GM19397 (cell line): ENCODE measurements around the gene STRADA.

Experiments
- ATAC-seq: cut with Tn5 transposase; IDR thresholded peaks from one replicate; pipeline ENCODE4 v1.9.1; 2021; ENCODE audit warnings: mild to moderate bottlenecking, moderate library complexity; ENCODE audit not compliant: unreplicated experiment

The STRADA gene, protein sequence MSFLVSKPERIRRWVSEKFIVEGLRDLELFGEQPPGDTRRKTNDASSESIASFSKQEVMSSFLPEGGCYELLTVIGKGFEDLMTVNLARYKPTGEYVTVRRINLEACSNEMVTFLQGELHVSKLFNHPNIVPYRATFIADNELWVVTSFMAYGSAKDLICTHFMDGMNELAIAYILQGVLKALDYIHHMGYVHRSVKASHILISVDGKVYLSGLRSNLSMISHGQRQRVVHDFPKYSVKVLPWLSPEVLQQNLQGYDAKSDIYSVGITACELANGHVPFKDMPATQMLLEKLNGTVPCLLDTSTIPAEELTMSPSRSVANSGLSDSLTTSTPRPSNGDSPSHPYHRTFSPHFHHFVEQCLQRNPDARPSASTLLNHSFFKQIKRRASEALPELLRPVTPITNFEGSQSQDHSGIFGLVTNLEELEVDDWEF

DNA sequence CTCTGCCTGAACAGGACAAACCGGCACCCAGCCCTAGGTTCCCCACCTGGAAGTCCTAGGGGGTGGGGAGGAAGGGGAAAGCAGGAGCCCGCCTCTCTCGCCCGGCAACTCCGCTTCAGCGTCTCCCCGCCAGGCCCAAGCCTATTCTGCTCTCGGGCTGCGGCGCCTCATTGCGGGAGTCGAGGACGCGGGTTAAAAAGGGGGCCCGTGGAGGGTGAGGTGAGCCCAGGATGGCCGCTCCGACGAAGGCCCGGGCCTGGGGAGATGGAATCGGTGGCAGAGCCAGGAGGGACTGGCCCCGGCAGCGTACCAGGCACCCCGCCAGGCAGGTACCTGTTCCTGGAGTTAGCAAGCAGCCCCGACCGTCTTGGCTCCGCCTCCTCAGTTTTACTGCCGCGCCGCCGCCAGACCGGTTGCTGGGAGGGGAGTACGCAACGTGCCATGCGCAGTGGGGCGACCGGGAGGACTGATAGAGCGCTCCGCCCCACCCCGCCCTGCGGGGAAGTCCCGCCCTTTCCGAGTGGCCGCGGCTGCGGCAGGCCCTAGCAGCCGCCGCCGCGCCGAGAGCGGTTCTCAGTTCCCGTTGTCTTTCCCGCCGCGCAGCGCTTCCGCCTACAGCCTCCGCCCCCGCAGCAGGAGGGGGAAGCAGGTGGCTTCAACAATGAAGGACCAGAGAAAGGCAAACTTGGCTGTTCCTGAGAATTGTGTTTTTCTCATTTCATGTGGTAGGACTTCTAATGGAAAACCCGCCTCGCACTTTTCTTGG, at the start of gene STRADA:
STRADA (minus strand) TSS at position 392 of the 766 bp plus-strand sequence. CDS start 13,430 bp downstream, outside the sequence.
- ATAC-seq: peak; percentile 89

DNA sequence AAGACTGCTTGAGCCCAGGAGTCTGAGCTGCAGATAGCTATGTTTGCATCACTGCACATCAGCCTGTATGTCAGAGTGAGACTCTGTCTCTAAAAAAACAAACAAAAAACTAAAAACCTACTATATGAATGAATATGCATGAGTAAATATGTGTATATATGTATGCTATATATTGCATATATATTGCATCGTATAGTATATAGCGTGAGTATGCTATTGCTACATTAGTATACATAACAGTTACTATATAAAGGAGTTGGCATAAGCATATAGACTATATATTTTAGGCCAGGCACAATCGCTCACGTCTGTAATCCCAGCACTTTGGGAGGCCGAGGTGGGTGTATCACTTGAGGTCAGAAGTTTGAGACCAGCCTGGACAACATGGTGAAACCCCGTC, 48.5 kb upstream of the STRADA start:
- ATAC-seq: no peak

DNA sequence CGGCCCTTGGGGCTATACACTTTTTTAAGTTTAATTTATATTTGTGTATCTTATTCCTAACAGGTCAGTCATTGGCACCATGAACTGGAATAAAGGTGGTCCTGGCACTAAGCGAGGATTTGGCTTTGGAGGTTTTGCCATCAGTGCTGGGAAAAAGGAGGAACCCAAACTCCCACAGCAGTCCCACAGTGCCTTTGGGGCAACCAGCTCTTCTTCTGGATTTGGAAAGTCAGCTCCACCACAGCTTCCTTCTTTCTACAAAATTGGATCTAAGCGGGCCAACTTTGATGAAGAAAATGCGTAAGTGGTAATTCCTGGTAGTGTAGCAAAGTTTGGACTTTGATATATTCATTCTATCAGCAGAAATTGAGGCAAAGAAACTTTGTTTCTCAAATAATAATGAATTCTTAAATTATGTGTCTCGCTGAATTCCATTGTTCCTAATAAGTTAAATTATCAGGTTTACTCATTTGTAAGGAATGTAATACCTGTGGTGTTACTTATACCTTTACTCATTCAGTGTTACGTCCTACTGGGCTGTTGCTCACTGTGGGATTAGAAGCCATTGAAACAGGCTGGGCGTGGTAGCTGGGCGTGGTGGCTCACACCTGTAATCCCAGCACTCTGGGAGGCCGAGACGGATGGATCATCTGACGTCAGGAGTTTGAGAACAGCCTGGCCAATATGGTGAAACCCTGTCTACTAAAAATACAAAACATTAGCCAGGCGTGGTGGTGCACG, 45.5 kb upstream of the STRADA start:
- no peak for ATAC-seq

DNA sequence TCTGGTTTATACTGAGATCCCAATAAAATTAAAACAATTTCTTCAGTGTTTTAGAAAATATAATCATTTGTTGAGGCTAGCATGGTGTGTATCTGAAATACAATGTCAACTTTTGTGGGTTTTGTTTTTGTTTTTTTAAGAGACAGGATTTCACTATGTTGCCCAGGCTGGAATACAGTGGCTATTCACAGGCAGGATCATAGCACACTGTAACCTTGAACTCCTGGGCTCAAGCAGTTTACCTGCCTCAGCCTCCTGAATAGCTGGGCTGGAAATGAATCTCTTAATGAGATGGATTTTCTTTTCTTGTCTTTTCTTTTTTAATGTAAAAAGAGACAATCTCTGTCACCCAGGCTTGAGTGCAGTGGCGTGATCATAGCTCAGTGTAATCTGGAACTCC, 44.5 kb upstream of the STRADA start:
- no peak for ATAC-seq

DNA sequence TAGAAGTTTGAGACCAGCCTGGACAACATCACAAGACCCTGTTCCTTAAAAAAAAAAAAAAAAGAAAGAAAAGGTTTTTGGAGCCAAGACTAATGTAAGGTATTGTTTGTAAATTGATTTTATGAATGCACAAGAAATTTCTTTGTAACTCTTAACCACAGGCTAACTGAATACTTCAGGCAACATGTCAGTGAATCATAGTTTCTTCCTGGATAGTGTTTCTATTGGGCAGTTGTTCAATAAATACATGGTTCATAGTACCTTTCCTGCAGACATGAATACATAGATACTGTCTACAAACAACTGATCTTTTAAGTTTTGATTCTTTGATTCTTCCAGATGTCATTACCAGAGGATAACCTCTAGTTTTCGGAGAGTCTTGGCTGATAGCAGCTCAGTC, 44.0 kb upstream of the STRADA start:
- ATAC-seq: no peak

DNA sequence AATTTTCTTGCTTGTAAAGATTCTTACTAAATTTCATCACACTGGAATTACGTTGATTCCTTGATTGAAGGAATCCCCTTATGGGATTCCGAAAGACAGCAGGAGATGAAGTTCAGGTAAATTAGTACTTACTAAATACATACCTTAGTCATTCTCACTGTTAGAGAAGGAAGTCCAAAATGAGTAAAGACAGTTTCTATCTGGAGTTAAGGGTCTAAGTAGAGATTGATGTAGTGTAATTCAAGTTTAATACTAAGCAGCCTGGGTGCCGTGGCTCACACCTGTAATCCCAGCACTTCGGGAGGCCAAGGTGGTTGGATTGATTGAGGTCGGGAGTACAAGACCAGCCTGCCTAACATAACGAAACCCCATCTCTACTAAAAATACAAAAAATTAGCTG, 41.9 kb upstream of the STRADA start:
- ATAC-seq: no peak

DNA sequence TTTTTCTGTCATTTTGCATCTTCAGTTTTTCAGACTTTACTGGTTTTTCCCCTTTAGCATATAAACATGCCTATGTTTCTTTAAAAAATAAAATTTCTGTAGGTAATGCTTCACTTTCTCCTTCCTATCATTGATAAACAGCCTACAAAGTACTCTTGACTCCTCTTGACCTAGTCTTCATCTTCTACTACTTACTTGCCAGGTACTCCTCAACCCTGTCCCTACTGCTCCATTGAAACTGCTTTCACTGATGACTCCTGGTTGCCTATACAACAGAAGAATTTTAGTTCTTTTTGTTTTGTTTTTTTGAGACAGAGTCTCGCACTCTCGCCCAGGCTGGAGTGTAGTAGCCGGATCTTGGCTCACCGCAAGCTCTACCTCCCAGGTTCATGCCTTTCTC, 39.3 kb upstream of the STRADA start:
- ATAC-seq: no peak

DNA sequence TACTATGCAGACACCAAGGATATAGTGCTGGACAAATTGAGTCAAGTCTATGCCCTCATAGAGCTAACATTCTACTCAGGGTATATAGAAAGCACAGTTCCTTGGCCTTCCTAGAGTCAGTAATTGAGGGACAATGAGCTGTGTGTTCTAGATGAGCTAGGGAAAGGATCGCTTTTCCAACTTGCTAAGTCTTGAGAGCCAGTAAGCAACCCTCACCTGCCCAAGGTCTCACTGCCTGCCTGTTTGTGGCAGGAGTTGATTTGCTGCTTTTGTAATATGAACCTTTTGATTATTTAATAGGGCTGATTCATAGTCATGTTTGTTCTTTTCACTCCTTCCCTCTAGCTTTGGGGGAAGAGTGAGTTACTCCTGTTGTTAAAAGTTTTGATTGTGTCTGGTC, 38.9 kb upstream of the STRADA start:
- ATAC-seq: no peak

DNA sequence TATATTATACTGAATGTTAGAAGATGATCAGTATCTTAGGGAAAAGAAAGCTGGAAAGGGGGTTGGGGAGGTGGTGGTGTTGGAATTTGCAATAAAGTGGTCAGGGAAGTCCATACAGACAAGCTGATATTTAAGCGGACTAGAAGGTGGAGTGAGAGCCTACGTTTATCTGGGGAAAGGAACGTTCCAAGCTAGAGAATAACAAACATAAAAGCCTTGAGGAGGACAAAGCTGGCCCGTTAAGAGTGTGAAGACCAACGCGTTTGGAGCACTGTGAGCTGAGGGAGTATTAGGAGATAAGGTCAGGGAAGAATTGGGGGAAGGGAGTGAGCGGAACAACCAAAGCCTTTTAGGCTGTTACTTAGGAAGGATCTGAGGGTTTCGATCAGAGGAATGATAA, 33.8 kb upstream of the STRADA start:
- no peak for ATAC-seq

DNA sequence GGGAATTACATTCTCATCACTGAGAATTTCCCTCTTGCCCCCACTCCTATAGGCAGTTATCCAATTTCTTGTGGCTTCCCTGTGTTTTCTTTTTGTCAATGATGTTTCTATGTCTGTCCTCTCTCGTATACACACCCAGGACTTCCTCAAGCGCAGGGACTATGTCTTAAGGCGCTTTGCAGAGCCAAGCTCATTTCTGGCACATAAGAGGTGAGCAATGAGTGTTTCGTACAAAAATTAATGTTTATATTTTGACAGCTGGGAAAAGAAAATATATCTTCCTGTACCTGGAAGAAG, 33.3 kb upstream of the STRADA start:
- no peak for ATAC-seq

DNA sequence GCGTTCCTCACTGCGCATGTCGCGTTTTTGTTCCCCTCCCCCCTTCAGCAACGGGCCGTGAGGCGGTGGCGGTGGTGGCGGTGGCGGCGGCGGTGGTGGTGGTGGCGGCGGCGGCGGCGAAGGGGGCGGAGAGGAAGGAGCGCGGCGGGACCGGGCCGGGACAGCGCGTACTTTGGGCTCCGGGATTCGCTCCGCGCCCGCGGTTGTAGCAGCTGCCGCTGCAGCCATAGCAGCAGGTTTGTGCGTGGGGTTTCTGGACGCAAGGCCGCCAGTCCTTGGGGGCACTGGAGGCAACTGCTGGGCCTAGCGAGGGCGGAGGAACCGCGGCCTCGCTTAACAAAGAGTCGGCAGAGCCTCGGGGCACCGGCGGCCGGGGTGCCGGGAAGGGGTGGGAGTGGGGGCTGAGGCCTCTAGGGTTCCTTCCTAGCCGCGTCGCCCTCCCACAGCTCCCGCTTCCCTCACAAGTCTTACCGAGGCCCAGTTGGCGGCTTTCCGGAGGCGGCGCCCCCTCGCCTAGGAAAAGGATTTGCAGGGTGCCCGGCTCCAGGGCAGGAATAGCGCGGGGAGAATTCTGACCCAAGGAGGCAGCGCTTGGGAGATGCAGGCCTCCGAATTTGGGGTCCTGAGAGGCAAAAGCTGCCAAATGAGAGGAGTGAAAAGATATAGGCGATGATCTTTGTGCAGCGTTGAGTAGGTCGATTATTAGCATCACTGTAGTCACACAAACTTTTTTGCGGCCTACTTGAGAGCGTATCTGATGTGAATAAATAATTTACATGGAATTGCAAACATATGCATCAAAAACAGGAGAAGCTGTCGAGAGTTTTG, 32.8 kb upstream of the STRADA start, which contains the start of gene DDX42:
DDX42 (plus strand) TSS at position 30 of the 828 bp plus-strand sequence. CDS start 12,880 bp downstream, outside the sequence.
- peak; percentile 10 for ATAC-seq

DNA sequence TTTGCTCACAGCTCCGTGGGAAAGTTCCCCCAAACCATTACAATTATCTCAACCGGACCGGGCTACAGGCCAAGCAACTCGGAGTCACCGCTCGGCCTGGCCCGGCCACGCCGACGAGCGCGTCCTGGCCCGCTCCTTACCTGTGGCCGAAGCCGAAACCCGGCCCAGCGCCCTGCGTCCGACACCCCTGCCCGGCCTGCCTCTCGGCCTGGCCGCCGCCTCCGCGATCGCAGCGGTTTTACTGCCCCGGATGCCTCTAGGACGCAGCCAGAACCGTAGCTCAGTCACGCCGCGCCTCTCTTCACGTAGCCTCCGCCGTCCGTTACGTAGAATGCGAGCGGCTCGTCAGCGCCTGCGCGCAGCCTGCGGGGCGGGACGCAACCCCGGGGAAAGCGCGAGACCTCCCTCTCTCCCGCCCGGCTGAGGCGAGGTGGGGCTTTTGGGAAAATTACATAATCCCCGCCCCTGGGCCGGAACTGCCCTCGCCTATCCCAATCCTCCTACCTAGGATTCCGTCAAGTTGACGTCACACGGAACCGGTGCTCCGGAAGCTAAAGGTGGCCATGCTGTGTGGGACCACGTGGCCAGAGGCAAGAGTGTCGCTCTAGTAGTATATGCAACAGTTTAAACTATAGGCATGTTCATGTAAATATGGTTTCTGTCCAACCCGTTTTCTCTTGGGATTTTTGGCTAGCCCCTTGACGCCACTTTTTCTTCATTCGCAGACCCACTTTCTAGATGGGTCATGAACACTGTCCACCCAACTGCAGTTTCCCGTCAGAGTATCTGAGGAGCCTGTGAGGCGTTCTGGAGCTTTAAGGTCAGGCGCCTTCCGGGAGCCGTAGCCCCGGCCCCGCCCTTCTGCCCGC, 31.9 kb upstream of the STRADA start, which contains the start of gene CCDC47:
CCDC47 (minus strand) TSS at position 326 of the 869 bp plus-strand sequence. CDS start 7,422 bp downstream, outside the sequence.
- peak; percentile 80 for ATAC-seq

DNA sequence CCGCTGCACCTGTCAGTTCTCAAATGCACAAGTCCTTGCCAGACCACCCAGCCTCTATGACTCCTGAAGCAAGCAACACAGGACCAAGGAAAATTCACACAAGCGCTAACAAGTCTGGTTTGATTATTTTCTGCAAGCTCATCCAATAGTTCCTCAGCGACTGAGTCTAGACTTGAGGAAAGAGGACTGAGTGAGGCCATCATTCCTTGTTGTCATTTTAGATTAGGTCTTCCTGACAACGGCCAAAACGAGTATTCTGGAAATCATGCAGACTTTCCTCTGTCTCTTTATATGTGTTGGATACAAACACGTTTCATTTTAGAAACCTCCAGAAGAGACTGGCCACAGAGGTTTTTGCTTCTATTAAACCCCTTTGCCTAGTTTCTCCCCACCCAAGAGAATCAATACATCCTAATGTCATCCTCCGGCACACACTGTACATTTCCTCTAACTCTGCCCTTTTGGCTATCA, 31.2 kb upstream of the STRADA start:
- ATAC-seq: no peak

DNA sequence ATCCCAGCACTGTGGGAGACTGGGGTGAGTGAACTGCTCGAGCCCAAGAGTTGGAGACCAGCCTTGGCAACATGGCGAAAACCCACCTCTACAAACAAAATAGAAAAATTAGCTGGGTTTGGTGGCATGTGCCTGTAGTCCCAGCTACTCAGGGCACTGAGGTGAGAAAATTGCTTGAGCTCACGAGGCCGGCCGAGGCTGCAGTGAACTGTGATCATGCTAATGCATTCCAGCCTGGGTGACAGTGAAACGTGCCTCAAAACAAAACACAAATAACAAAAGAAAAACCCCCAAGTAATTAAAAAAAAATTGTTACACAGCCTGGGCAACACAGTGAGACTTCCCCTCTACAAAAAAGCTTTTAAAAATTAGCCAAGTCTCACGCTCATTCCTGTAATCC, 26.8 kb upstream of the STRADA start:
- no peak for ATAC-seq

DNA sequence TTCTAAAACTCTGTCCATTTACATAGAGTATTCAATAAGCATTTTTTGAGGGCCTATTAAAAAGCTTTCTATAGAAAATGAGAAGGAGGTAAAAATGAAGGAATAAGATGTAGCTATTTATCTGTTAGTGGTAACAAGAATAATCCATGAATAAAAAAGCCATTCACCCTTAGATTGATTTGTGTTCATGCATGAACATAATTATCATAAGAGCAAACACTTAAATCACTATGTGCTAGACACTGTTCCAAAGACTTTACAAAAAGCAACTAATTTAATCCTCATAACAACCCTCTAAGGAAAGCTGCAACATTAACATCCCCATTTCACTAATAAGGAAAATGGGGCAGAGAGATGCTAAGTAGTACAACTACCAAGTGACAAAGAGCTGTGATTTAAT, 25.2 kb upstream of the STRADA start:
- ATAC-seq: no peak

DNA sequence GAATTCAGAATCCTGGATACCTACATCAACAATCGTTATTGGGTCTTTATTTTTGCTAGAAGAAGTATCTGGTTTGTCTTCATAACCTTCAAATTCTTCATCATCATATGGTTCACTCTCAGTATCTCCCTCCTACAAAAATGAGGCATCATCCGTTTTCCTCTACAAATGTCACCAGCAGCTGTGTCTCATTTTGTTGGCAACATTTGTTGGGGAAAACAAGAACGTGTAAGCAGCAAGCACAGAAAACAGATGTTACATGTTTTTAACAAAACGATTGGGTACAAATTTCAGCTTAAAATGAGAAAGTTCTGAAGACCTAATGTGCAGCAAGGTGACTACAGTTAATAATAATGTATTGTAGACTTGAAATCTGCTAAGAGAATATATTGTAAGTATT, 23.1 kb upstream of the STRADA start:
- ATAC-seq: no peak

DNA sequence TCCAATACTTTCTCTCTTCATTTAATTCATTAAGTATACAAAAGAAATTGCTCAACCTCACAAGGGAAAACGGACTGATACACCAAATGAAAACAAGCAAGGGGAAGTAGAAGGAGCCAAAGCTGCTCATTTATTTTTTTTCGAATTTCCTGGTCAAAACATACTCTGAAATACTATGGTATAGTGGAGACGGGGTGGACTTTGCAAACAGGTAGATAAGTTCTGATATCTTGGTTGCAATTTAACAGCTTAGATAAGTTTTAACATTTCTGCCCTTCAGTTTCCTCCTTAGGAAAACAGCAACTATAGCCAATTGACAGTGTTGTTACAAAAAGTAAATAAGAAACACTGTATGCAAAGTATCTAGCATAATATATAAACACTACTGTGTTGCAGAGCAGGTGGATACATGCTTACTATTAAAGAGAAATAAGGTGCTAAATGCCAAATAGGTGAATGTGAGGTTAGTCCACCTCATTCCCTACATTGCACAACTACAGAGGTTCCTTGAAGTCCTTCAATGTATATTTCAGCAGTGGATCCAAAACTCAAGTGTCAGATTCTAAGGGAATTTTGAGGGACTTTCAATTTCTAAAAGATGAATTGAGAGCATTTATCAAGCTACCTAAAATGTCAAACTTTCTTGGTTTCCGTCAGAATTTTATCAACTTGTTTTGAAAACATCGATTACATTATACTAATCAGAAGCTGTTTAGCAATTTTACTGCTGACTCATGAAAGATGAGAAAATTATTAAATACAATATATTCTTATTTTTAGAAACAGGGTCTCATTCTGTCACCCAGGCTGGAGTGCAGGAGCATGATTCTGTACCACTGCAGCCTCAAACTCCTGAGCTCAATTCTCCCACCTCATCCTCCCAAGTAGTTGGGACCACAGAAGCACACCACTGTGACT, 20.8 kb upstream of the STRADA start:
- no peak for ATAC-seq

DNA sequence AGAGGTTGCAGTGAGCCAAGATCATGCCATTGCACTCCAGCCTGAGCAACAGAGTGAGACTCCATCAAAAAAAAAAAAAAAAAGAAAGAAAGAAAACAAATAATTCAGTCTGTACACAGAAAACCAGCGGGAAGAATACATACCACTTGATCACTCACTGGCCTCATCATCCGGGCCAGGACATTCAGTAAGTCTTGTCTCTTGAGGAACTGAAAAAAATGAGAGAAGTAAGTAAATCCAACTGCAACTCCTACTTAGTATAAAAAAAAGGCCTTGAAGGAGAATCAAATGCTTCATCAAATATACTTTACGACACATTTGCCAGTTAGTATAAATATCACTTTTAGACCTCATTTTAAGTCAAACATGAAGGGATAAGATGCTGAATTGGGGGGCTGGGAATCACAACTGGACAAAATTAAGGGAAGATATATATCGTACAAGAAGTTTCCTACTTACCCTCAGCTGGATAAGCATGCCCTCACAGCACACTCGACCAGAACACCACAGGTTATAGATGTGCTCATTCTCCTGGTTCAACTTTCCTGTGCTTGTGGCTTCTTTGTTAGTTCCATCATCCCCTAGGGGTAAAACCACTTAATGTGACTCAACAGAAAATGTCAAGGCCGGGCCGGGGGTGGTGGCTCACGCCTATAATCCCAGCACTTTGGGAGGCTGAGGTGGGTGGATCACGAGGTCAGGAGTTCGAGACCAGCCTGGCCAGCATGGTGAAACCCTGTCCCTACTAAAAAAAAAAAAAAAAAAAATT, 19.4 kb upstream of the STRADA start:
- ATAC-seq: no peak
